Gastroesophageal sphincter (tissue), 3 donors: ENCODE measurements around the gene APOC1.

Experiments used
- POLR2A ChIP-seq, 2 donors: fragments of 450-650 bp; IDR thresholded peaks; one replicate each; pipeline ENCODE4 v1.6.1; 2017; ENCODE audit warnings: antibody characterized with exemption in 2 of 2, mild to moderate bottlenecking in 2 of 2, moderate library complexity in 1 of 2
- POLR2AphosphoS5 ChIP-seq: sonication (generic); formaldehyde crosslinking; IDR thresholded peaks from one replicate; pipeline ENCODE4 v1.6.1; 2017; ENCODE audit warnings: antibody characterized with exemption
- TF ChIP-seq, protein P1 (sequence below), 4 experiments: fragments of 200-600 bp in 2 of 4; fragments of 450-650 bp in 2 of 4; sonication (generic) in 1 of 4; IDR thresholded peaks; one replicate each; pipeline ENCODE4 v1.5.1; 2017 to 2019; ENCODE audit warnings: antibody characterized with exemption in 4 of 4, mild to moderate bottlenecking in 2 of 4, moderate library complexity in 2 of 4

GRCh38 chr19:44908836-44909261, 5.6 kb upstream of the APOC1 start:
- TF ChIP-seq, protein P1, sequence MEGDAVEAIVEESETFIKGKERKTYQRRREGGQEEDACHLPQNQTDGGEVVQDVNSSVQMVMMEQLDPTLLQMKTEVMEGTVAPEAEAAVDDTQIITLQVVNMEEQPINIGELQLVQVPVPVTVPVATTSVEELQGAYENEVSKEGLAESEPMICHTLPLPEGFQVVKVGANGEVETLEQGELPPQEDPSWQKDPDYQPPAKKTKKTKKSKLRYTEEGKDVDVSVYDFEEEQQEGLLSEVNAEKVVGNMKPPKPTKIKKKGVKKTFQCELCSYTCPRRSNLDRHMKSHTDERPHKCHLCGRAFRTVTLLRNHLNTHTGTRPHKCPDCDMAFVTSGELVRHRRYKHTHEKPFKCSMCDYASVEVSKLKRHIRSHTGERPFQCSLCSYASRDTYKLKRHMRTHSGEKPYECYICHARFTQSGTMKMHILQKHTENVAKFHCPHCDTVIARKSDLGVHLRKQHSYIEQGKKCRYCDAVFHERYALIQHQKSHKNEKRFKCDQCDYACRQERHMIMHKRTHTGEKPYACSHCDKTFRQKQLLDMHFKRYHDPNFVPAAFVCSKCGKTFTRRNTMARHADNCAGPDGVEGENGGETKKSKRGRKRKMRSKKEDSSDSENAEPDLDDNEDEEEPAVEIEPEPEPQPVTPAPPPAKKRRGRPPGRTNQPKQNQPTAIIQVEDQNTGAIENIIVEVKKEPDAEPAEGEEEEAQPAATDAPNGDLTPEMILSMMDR (IDR thresholded peaks at IDR 0.05) = no peak
- no peak for TF ChIP-seq POLR2AphosphoS5
- TF ChIP-seq POLR2A (IDR thresholded peaks at IDR 0.05) = no peak
